Ammon's horn (tissue), 1 donor: ENCODE results near the gene C4orf17.
"Not testable (repeated sequence)": the region's sequence is repeated elsewhere in the genome, so short reads cannot be mapped to it uniquely, and the experiment has no call there.

ENCODE experiments used
- DNase-seq: peaks from one replicate; pipeline ENCODE4 v3.0.0-alpha.2; 2016; ENCODE audit warnings: low spot score

C4orf17 gene

DNA sequence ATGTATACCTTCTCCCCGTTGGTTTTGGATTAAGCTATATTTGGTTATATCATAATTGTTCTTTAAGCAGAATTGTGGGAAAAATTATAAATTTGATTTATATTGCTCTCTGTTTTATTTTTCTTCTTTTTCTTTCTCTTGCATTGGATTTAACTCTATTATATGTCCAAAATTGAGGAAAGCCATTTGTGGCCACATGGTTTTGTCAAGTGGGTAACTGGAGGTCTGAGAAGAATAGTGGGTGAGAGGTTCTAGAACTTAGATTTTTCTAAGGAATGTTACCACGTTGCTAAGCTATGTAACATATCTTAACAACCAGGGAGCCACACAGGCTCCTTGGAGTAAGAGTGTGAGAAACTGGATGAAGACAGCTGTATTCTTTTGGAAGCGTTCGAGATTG, at the start of gene C4orf17:
C4orf17 (plus strand) TSS at position 301 of the 400 bp plus-strand sequence. CDS start 2,061 bp downstream, outside the sequence.
- no peak for DNase-seq

DNA sequence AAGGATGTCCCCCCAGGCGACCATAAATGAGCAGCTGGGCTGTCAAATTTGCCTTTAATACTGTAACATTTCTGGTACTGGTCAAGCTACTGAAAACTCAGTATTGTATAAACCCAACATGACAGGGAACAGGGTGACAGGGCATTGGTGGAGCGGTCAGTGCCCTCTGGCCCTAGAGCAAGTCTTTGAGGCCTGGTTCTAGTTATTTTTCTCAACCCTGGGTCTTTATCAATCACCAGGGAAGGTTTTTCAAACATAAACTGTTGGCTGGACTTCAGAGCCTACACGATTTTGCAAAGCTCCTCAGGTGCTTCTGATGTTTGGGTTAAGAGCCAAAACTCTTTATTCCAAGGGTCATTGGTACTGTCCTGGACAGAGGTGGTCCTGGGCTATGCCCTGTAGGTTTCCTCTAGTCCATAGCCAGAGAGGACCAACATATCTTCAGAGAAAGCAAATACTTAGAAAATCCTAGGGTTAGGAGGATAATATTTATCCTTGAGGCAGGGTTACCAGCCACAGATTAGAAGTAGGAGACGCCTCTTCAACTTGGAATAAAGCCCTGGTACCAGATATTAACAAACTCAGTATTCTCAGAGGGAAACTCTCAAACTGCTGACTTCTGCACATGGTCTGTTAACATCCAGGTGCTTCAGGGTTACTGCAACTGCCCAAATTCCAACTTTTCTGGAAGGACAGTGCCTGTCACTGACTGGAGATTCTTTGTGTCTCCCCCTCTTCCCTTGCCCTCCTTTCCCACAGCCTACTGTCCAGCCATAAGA, 49.0 kb upstream of the C4orf17 start:
- DNase-seq: no peak

DNA sequence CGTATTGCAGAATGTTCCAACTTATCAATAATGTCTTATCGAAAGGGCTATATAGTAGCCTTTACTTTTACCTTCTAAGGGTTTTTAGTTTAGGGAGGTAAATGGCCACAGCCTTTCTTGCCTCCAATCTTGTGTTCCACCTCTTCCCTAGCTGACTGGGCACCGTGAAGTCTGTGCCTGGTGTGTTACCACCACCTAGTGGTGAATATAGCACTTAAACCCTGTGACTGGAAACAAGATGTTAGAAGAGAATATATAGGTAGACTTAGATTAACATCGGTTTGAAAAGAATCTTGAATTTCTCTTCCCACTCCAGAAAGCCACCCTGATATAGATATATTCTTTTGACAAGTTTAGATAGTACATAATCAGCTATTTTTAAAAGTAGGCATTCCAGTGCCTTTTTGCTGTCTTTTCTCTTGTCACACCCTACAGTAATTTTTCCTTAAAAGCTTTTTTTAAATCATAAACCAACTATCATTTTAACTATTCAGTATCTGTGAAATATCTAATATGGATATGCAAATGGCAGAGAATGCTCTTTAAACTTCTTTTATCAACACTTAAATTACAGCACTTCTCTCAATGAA, 47.9 kb upstream of the C4orf17 start:
- DNase-seq: peak; percentile 89

DNA sequence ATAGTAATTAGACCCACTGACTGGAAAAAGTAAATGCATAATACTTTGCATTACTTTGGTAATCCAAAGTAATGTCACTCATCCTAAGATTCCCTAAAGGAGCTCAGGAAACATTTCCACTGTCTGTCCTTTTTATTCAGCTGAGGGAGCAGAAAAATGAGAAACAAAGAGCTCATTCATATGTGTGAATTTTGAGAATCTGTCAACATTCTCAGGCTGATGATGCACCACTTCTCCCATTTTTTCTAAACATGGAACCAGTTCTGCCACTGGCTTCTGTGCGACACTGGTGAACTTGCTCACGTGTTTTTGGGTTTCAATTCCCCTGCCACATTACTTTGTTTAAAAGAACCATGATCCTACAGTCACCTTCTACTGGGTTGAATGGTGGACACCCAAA, 47.3 kb upstream of the C4orf17 start:
- DNase-seq: no peak

DNA sequence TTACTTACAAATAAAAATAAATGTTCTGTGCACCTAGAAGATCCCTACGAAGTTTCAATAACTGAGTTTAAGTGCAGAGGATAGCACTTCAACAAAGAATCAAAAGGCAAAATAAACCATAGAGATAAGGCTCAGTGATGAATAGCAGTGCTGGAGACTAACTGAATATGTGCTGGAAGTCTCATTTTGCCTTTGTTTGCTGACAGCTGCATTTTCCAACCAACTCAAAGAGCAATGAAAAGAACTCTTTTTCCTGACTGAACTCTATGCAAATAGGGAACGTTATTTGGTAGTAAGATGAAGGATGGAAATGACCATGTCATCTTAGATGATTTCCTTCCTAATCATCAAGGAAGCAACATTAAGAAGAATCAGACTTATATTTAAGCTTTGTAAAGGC, 42.9 kb upstream of the C4orf17 start:
- peak; percentile 22 for DNase-seq

DNA sequence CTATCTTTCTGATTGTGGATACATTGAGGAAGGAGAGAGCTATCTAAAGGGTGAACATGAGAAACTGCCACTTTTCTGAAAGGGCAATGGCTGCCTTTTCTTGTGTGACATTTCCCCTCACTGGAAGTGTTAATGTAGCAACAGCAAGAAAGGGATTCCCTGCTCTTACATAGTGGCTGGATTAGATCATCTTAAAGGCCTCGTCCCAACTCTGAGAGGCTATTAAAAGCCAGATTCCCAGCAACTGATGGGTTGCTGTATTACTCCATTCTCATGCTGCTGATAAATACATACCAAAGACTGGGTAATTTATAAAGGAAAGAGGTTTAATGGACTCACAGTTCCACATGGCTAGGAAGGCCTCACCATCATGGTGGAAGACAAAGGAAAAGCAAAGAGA, 41.9 kb upstream of the C4orf17 start:
- DNase-seq: no peak

DNA sequence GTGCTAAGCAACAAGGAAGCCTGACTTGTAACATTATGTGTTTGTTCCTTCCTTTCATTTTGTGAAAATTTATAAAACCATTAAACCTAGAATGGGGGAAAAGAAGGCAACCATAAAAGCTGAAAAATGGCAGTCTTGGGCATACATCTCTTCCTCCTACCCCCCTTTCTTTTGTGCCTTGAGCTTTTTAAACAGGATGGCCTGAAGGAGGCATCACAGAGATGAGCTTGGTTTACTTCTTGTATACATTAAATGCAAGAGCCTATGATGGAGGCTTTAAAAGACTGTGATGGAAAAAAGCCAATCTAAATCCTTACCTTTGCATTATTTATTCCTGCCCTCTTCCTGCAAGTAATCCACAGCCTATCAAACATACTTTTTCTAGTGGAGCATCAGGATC, 39.5 kb upstream of the C4orf17 start:
- DNase-seq: no peak

DNA sequence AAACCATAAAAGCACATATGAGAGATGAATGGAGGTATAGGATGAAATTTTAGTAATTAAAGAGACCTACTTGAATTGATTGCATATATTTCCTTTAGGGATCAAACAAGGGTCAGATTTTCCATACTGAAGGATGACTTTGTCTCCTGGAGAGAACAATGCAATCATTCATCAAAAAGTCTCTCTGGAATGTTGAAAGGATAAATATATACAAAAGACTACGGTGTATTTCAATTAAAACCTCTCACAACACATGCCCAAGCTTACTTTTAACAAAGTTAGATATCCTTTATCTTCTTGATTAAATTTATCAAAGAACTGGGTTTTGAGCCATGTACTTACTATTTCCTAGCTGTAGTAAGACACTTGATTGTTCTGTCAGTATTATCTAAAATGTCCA, 38.9 kb upstream of the C4orf17 start:
- no peak for DNase-seq

DNA sequence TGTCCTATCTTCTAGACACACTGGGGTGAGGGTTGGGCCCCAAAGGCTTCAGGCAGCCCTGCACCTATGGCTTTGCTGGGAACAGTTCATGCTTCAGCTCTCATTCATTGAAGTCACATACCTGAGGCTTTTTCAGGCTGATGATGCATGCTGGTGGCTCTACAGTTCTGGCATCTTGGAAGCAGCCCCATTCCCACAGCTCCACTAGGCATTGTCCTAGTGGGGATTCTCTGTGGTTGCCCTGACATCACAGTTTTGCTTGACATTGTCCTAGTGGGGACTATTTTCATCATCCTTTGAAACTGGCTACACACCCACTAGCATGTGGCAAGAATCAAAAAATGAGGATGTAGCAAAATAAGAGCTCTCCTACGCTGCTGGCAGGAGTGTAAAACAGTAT, 37.7 kb upstream of the C4orf17 start:
- no peak for DNase-seq

DNA sequence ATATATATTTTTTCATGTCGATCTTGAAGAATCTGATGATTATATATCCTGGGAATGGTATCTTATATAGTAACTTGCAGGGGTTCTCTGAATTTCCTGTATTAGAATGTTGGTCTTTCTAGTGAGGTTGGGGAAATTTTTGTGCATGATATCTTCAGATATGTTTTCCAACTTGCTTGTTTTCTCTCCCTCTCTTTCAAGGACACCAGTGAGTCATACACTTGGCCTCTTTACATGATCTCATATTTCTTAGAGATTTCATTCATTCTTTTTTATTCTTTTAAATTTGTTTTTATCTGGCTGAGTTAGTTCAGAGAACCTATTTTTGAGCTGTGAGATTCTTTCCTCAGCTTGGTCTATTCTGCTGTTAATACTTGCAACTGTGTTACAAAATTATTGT, 27.2 kb upstream of the C4orf17 start:
- DNase-seq: no peak

DNA sequence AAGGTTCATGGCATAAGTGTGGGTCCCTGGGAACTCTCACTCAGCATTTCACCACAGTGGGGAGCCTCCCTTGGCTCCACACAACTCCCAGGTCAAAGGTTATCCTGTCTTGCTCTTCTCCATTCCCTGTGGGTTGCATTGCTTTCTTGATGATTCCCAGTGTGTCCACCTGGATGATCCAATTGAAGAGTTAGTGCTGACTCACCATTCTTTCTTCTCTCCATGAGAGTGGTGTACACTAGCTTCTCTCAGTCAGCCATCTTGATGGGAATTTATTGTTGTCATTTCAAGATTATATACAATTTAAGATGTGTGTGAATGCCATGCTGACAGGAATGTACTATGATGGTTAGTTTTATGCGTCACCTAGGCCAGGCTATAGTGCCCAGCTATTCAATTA, 25.6 kb upstream of the C4orf17 start:
- DNase-seq: no peak

DNA sequence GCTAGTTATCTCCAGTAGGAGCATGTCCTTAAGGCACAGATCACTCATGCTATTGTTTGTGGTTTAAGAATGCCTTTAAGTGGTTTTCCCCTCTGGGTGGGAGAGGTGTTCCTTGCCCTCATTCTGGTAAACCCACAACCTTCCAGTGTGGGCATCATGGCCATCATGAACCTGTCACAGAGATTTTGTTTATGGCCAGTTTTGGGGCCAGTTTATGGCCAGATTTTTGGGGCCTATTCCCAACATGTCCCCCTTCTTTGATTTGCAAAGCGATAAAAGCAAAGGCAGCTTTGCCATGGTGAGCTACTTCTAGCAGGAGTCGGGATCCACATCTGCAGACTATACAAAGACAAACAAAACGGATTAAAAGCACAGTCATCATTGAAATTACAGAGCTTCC, 24.2 kb upstream of the C4orf17 start:
- not testable (repeated sequence) for DNase-seq

DNA sequence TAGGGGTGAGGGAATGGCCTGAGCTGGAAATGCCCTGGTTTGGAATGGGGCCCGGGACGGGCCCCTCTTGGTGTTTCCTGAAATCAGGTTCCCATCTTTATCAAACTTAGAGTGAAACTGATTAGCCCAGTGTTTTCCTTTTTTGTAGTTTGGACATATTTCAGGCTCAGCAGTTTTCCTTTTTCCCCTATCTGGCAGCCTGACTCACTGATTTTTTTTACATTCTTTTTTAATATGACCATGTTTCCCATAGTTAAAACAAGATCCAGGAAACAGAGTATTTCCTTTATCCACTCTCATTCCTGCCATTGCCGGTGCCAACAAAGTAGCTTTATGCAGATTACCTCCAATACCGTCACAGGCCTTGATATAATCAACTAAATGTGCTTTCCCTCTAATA, 20.5 kb upstream of the C4orf17 start:
- no peak for DNase-seq

DNA sequence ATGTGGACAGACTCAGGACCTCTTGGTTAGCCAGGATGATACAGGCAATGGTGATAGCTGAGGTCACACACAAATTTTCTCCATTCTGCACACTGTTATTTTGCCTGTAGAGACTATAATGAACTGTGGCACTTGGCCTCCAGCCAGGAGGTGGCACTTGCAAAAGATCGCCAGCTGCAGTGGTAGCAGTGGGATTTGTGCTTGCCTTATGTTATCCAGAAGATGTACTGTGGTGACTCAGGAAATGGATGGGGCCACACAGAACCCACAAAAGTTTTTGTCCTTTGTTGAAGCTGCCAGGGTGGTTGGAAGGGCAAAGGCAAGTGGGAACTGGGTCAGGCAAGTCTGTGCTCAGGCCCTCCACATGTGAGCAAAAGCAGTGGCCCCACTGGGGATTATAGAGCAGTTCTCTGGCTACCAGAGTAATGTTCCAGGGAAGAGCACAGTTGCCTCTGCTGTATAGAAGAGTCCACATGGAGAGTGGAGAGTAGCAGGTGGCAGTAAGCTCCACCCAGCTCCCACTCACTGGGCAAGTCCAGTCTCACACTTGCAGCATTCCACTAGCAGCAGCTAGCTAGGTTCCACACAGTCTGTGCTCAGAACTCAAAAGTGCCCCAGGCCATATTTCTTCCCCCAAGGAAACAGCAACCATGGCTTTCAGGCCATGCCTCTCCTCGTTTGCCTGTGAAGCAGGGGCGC, 5.9 kb upstream of the C4orf17 start:
- no peak for DNase-seq

DNA sequence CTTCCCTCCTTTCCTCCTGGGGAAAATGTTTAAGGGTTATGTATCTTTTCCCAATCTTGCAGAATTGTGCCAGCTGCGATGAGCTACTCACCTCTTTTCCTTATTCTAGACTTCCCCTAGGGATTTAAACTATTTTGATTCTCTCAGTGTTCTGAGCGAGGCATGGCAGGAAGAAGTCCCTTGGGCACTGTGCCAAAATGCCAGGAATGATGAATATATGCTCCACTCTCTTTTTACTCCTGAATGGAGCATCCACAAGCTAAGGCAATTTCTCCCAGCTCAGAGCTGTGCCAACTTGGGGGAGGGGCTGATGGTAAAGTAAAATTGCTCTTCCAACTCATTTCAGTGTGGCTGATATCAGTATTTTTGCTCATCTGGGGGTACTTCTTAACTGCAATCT, 4.0 kb upstream of the C4orf17 start:
- no peak for DNase-seq

DNA sequence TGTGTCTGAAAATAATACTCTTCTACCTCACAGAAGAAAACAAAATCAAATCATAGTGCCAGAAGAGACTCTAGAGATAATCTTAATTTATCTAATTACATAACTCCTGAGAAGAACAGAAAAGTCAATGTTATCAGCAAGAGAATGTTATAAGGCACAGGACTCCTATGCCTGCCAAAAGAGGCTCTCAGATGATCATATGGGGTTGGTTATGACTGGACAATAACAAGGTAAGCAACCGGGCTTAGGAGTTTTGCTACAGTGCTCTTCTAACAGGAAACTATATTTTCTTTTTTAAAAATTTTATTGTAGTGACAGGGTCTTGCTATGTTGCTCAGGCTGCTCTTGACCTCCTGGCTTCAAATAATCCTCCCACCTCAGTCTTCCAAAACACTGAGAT, 3.5 kb upstream of the C4orf17 start:
- DNase-seq: no peak

DNA sequence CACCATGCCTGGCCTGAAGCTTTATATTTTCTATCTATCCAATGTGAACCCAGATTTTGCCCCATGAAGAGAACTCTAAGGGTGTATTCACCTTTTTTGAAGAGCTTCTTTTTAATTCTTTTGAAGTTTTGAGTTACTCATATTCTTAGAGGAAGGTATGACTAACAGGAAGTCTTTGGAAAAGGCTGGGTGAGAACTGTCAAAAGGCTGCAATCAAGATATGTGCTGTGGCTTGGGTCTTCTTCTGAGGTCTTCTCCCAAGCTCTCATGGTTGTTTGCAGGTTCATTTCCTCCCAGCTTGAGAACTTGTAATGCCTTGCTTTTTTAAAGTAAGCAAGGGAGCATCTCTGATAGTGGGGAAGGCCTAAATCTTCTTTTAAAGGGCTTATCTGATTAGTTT, 3.1 kb upstream of the C4orf17 start:
- DNase-seq: no peak

DNA sequence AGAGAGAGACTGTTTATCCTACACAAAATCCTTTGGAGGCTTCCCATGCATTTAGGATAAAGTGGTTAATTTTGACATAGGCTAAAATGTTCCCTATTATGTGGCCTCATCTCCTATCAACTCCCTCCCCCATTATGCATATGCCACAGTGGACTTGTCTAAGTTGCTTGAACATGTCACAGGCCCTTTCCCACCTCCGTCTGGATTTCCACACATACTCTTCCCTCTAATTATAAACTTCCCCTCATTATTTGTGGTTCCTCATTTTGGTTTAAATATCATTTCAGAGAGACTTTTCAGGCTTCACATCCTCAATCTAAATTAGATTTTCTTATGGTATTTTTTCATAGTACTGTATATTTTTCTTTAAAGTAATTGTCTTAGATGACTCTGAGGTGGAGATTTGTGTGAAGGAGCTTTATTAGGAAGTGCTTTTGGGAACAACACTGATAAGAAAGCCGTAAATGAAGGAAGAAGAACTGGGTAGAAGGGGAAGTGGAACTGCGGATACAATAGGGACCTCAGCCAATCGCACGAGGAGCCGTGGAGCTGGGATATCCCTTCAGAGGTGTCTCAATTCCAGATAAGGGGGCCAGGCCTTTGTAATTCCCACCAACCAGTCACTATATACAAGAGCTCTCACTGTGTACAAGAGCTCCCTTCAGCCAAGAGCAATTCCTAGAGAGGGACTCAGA, 7.9 kb downstream of the C4orf17 start:
- DNase-seq: peak; percentile 35

DNA sequence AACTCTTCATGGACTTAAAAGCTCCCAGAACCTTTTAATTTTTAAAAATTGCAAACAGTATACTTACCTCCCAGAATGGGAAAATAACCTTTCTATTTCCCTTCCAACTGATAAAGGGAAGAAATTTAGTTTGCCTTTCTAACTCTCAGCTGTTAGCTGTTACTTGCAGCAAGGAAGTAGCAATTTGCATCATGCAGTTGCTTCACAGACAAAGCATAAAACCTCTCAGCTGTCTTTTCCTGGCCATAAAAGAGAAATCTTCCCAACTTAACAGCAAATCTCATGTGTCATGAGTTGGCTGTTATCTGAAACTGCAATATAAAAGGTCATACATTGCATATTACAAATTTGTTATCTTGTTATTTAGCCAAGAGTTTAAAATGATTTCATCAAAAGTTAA, 18.4 kb downstream of the C4orf17 start:
- no peak for DNase-seq

DNA sequence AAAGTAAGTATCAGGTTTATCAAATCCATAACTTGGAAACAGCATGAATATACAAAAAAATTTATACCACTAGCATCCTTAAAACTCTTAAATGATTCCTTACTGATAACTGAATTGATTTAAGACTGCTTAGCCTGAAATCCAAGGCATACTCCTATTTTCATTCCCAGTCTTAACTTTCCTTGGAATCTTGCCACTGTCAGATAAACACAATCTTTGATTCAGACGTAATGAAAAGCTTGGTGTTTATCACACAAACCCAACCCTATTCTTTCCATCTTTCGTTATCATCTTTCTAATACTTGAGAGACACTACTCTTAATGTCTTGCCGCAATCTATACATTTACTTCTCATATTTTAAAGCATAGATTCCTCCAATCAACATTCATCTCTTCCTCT, 19.1 kb downstream of the C4orf17 start:
- DNase-seq: no peak

DNA sequence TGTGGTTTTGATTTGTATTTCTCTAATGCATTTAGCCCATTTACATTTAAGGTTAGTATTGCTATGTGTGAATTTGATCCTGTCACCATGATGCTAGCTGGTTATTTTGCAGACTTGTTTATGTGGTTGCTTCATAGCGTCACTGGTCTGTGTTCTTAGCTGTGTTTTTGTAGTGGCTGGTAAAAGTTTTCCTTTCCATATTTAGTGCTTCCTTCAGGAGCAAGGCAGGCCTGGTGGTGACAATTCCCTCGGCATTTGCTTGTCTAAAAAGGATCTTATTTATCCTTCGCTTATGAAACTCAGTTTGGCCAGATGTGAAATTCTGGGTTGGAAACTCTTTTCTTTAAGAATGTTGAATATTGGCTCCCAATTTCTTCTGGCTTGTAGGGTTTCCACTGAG, 23.9 kb downstream of the C4orf17 start:
- not testable (repeated sequence) for DNase-seq

DNA sequence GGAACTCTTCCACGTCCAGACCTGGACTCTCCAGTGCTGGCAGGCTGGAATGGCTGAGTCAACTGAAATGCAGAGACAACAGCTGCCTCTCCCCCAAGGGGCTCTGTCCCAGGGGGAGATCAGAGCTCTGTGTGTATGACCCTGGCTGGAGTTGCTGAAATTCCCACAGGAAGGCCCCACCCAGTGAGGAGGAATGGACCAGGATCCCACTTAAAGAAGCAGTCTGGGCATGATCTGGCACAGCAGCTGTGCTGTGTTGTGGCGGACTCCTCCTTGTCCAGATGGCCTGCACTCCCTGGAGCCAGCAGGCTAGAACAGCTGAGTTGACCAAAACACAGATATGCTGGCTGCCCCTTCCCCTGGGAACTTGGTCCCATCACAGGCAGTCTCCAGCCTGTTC, 25.4 kb downstream of the C4orf17 start:
- DNase-seq: no peak

DNA sequence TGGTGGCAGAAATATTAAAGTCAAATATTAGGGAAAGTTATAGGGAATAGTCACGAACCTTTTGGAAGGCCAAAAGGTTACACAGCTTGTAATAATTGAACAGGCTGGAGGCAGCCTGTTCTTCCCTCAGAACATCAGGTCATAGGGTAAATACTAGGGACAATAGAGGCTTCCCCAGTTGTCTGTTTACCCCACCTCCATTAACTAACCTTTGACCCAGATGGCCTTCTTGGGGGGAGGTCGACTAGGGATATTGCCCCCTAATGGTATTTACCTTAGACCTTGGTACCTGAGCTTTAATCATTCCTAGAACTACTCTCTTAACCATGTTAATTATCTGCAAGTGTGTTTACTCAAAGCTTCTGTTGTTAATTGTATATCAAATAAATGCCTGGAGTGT, 26.0 kb downstream of the C4orf17 start:
- no peak for DNase-seq
